Liver (tissue), 9 donors: Measurements from ENCODE around the gene RASL10B. TPM values are rescaled to one million over a fixed set of nuclear protein-coding genes. Genes with fewer than 3 reads are reported as not detected.

Source experiments
- DNase-seq: peaks from one replicate; pipeline ENCODE4 v3.0.0-alpha.2; 2017; ENCODE audit warnings: low spot score
- H3K27ac ChIP-seq, 2 donors: one replicate each; pipeline ENCODE4 v1.7.0; 2013; ENCODE audit warnings: inconsistent platforms in 2 of 2, low read length in 2 of 2, control low read depth in 1 of 2, low read depth in 1 of 2, mild to moderate bottlenecking in 1 of 2
- H3K27me3 ChIP-seq, 4 donors: one replicate each; pipeline versions ENCODE4 v1.6.1 to v1.7.0; 2013; ENCODE audit warnings: low read length in 3 of 4, inconsistent platforms in 1 of 4, mild to moderate bottlenecking in 1 of 4, moderate library complexity in 1 of 4; ENCODE audit not compliant: control insufficient read depth in 4 of 4, insufficient read depth in 4 of 4
- H3K36me3 ChIP-seq, 4 donors: one replicate each; pipeline versions ENCODE4 v1.6.1 to v1.7.0; 2013; ENCODE audit warnings: low read length in 3 of 4, mild to moderate bottlenecking in 3 of 4, low read depth in 1 of 4, moderate library complexity in 1 of 4; ENCODE audit not compliant: control insufficient read depth in 4 of 4, insufficient read depth in 3 of 4
- H3K4me1 ChIP-seq, 4 donors: one replicate each; pipeline versions ENCODE4 v1.6.1 to v1.7.0; 2013; ENCODE audit warnings: low read length in 3 of 4, mild to moderate bottlenecking in 3 of 4, moderate library complexity in 1 of 4; ENCODE audit not compliant: control insufficient read depth in 4 of 4, insufficient read depth in 4 of 4
- H3K4me3 ChIP-seq, 3 donors: one replicate each; pipeline versions ENCODE4 v1.6.1 to v1.7.0; 2013; ENCODE audit warnings: low read length in 3 of 3, control low read depth in 1 of 3, low read depth in 1 of 3, mild to moderate bottlenecking in 1 of 3
- H3K9ac ChIP-seq, 2 donors: one replicate each; pipeline ENCODE4 v1.7.0; 2013; ENCODE audit warnings: low read length in 2 of 2, mild to moderate bottlenecking in 2 of 2, moderate library complexity in 2 of 2, control low read depth in 1 of 2, low read depth in 1 of 2
- H3K9me3 ChIP-seq, 4 donors: one replicate each; pipeline versions ENCODE4 v1.6.1 to v1.7.0; 2013; ENCODE audit warnings: low read length in 3 of 4; ENCODE audit not compliant: control insufficient read depth in 4 of 4
- CTCF ChIP-seq: fragments of 150-350 bp; IDR thresholded peaks from 2 replicates; pipeline ENCODE4 v1.5.1; 2017; ENCODE audit warnings: improper control_type of control experiment, low read depth, low read length; ENCODE audit not compliant: missing input control
- EGR1 ChIP-seq, 2 donors: IDR thresholded peaks; 2 replicates each; pipeline ENCODE4 v1.6.1; 2016 to 2018; ENCODE audit warnings: antibody characterized with exemption in 2 of 2, low read depth in 2 of 2
- FOXA1 ChIP-seq: IDR thresholded peaks from 2 replicates; pipeline ENCODE4 v1.6.1; 2016; ENCODE audit warnings: antibody characterized with exemption
- FOXA2 ChIP-seq: IDR thresholded peaks from 2 replicates; pipeline ENCODE4 v1.6.1; 2016; ENCODE audit warnings: antibody characterized with exemption
- GABPA ChIP-seq, 2 donors: IDR thresholded peaks in 1 of 2; conservative IDR thresholded peaks in 1 of 2; 2 replicates each; pipeline ENCODE4 v1.6.1; 2016; ENCODE audit warnings: antibody characterized with exemption in 2 of 2, mild to moderate bottlenecking in 1 of 2, moderate library complexity in 1 of 2
- HNF4A ChIP-seq, 2 donors: conservative IDR thresholded peaks; 2 replicates each; pipeline ENCODE4 v1.6.1; 2016; ENCODE audit warnings: antibody characterized with exemption in 2 of 2, mild to moderate bottlenecking in 2 of 2
- HNF4G ChIP-seq: IDR thresholded peaks from 2 replicates; pipeline ENCODE4 v1.6.1; 2016; ENCODE audit warnings: antibody characterized with exemption
- JUND ChIP-seq, 2 donors: IDR thresholded peaks; 2 replicates each; pipeline ENCODE4 v1.6.1; 2016; ENCODE audit warnings: antibody characterized with exemption in 2 of 2
- MAX ChIP-seq: IDR thresholded peaks from 2 replicates; pipeline ENCODE4 v1.6.1; 2016; ENCODE audit warnings: antibody characterized with exemption
- NR2F2 ChIP-seq: IDR thresholded peaks from 2 replicates; pipeline ENCODE4 v1.6.1; 2016; ENCODE audit warnings: antibody characterized with exemption
- RAD21 ChIP-seq, 2 donors: IDR thresholded peaks; 2 replicates each; pipeline ENCODE4 v1.6.1; 2016; ENCODE audit warnings: antibody characterized with exemption in 2 of 2, mild to moderate bottlenecking in 2 of 2
- RXRA ChIP-seq, 2 donors: IDR thresholded peaks; 2 replicates each; pipeline ENCODE4 v1.6.1; 2017 to 2018; ENCODE audit warnings: antibody characterized with exemption in 2 of 2, mild to moderate bottlenecking in 1 of 2
- SP1 ChIP-seq: IDR thresholded peaks from 2 replicates; pipeline ENCODE4 v1.6.1; 2018; ENCODE audit warnings: antibody characterized with exemption, mild to moderate bottlenecking
- TAF1 ChIP-seq: conservative IDR thresholded peaks from 2 replicates; pipeline ENCODE4 v1.6.1; 2016; ENCODE audit warnings: antibody characterized with exemption, mild to moderate bottlenecking
- YY1 ChIP-seq: IDR thresholded peaks from 2 replicates; pipeline ENCODE4 v1.6.1; 2016; ENCODE audit warnings: antibody characterized with exemption, mild to moderate bottlenecking
- WGBS: extraction: QIAGEN DNeasy Blood & Tissue Kit; methylation state at CpG from one replicate; pipeline ENCODE4 v1.1.7; 2013; 5-methylcytosine and 5-hydroxymethylcytosine counted together
- polyA plus RNA-seq, 2 donors: library from polyadenylated mRNA; stranded (reverse) in 1 of 2; unstranded in 1 of 2; fragments of 200-250 nt in 1 of 2; fragments of >200 nt in 1 of 2; fragmentation: Nextera tagmentation in 1 of 2; extraction: Ambion mirVana in 1 of 2; gene quantifications; one replicate each; pipeline versions ENCODE4 v1.2.1 to v1.2.3, GENCODE V29; 2013 to 2015
- total RNA-seq, 2 donors: library from RNA; depleted of rRNA; stranded (reverse); fragments of >200 nt; gene quantifications; one replicate each; pipeline ENCODE4 v1.2.3, GENCODE V29; 2014
- TF ChIP-seq, protein P1 (sequence below): IDR thresholded peaks from 2 replicates; pipeline ENCODE4 v1.6.1; 2016; ENCODE audit warnings: antibody characterized with exemption
- TF ChIP-seq, protein P2 (sequence below): IDR thresholded peaks from 2 replicates; pipeline ENCODE4 v1.6.1; 2016; ENCODE audit warnings: antibody characterized with exemption, mild to moderate bottlenecking
- TF ChIP-seq, protein P3 (sequence below): IDR thresholded peaks from 2 replicates; pipeline ENCODE4 v1.6.1; 2016; ENCODE audit warnings: antibody characterized with exemption
- donor health status: healthy.
- donor health status: healthy.
- donor health status: healthy.
- donor health status: healthy.
- donor health status: healthy.

The RASL10B gene
- total and polyA plus RNA-seq, 4 donors, result 0.42 to 3.8 (median 2.2) TPM

DNA sequence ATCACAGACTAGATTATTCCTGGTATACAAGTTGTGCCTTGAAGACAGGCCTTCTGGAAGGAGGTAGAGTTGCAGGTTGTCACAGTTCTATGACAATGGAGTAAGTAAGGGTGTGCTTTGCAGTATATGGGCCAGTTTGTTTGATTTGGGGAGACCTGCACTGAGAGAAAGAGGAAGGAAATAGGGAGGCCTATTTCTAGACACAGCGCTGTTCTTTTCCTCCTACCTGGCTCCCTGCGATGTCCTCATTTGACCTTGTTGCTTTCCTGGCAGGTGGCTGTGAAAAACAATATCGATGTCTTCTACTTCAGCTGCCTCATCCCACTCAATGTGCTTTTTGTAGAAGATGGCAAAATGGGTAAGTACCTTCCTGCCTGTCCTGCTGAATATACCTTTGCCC, 22.5 kb upstream of the RASL10B start:
- Histone ChIP-seq H3K9me3 (no peaks in the 10 kb centered on the region), H3K27ac (no peak overlapping the region), H3K4me1 (peaks cover 0 to 25% (median 18%) of the 10 kb centered on the region in 4 donors), H3K4me3 (no peak overlapping the region), H3K9ac (no peak overlapping the region), H3K36me3 (peaks cover 0 to 2% (median 0%) of the 10 kb centered on the region in 4 donors), H3K27me3 (no peaks in the 10 kb centered on the region)
- TF ChIP-seq NR2F2 (no peak), YY1 (no peak), SP1 (no peak), JUND (IDR thresholded peaks at IDR 0.05) (no peak), HNF4G (no peak), GABPA (IDR thresholded peaks at IDR 0.05 in 1 of 2, conservative IDR thresholded peaks at IDR 0.05 in 1 of 2) (no peak), RXRA (IDR thresholded peaks at IDR 0.05) (no peak), TAF1 (no peak)
- TF ChIP-seq, protein P1, sequence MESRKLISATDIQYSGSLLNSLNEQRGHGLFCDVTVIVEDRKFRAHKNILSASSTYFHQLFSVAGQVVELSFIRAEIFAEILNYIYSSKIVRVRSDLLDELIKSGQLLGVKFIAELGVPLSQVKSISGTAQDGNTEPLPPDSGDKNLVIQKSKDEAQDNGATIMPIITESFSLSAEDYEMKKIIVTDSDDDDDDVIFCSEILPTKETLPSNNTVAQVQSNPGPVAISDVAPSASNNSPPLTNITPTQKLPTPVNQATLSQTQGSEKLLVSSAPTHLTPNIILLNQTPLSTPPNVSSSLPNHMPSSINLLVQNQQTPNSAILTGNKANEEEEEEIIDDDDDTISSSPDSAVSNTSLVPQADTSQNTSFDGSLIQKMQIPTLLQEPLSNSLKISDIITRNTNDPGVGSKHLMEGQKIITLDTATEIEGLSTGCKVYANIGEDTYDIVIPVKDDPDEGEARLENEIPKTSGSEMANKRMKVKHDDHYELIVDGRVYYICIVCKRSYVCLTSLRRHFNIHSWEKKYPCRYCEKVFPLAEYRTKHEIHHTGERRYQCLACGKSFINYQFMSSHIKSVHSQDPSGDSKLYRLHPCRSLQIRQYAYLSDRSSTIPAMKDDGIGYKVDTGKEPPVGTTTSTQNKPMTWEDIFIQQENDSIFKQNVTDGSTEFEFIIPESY, result no peak
- TF ChIP-seq, protein P2, sequence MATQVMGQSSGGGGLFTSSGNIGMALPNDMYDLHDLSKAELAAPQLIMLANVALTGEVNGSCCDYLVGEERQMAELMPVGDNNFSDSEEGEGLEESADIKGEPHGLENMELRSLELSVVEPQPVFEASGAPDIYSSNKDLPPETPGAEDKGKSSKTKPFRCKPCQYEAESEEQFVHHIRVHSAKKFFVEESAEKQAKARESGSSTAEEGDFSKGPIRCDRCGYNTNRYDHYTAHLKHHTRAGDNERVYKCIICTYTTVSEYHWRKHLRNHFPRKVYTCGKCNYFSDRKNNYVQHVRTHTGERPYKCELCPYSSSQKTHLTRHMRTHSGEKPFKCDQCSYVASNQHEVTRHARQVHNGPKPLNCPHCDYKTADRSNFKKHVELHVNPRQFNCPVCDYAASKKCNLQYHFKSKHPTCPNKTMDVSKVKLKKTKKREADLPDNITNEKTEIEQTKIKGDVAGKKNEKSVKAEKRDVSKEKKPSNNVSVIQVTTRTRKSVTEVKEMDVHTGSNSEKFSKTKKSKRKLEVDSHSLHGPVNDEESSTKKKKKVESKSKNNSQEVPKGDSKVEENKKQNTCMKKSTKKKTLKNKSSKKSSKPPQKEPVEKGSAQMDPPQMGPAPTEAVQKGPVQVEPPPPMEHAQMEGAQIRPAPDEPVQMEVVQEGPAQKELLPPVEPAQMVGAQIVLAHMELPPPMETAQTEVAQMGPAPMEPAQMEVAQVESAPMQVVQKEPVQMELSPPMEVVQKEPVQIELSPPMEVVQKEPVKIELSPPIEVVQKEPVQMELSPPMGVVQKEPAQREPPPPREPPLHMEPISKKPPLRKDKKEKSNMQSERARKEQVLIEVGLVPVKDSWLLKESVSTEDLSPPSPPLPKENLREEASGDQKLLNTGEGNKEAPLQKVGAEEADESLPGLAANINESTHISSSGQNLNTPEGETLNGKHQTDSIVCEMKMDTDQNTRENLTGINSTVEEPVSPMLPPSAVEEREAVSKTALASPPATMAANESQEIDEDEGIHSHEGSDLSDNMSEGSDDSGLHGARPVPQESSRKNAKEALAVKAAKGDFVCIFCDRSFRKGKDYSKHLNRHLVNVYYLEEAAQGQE, result no peak
- DNase-seq, result no peak
- 65% methylated on average over 3 of the region's 3 CpGs for WGBS

- DNase-seq, result no peak
- Histone ChIP-seq H3K9ac (no peak overlapping the region), H3K27ac (no peak overlapping the region), H3K4me1 (peaks cover 0 to 25% (median 18%) of the 10 kb centered on the region in 4 donors), H3K9me3 (no peaks in the 10 kb centered on the region), H3K36me3 (peaks cover 0 to 2% (median 0%) of the 10 kb centered on the region in 4 donors), H3K4me3 (no peak overlapping the region), H3K27me3 (no peaks in the 10 kb centered on the region)
- 43% methylated on average over 3 of the region's 3 CpGs for WGBS
- TF ChIP-seq RAD21 (IDR thresholded peaks at IDR 0.05) (peak in 1 of 2 donors; percentile 41), RXRA (IDR thresholded peaks at IDR 0.05) (peak in 1 of 2 donors; percentile 21), HNF4A (conservative IDR thresholded peaks at IDR 0.05) (peak; percentile 15 to 55), GABPA (IDR thresholded peaks at IDR 0.05 in 1 of 2, conservative IDR thresholded peaks at IDR 0.05 in 1 of 2) (no peak), HNF4G (no peak), TAF1 (no peak), FOXA2 (no peak), YY1 (no peak), JUND (IDR thresholded peaks at IDR 0.05) (peak in 1 of 2 donors; percentile 54), EGR1 (IDR thresholded peaks at IDR 0.05; ENCODE audit: low read depth in 2 of 2) (no peak), NR2F2 (no peak), SP1 (peak; percentile 35), CTCF (no peak), FOXA1 (no peak), MAX (no peak)
- TF ChIP-seq, protein P3, sequence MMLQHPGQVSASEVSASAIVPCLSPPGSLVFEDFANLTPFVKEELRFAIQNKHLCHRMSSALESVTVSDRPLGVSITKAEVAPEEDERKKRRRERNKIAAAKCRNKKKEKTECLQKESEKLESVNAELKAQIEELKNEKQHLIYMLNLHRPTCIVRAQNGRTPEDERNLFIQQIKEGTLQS, result peak; percentile 95
- TF ChIP-seq, protein P2, result no peak
- TF ChIP-seq, protein P1, result no peak
Measured at GRCh38 chr17:35709874-35710273, 21.6 kb upstream of the RASL10B start.
